Left cardiac atrium (tissue), 4 donors: ENCODE results near the gene CIAPIN1. TPM values are rescaled to one million over a fixed set of nuclear protein-coding genes. Genes with fewer than 3 reads are reported as not detected.
A peak's percentile ranks its signal among the peaks of the same experiment; 100 is the strongest.
"Not testable (repeated sequence)": the region's sequence is repeated elsewhere in the genome, so short reads cannot be mapped to it uniquely, and the experiment has no call there.

Experiments
- ATAC-seq, 2 donors: fragments of 200-7000 bp; cut with Tn5 transposase; one replicate each; pipeline ENCODE4 v1.9.1; 2020; ENCODE audit warnings: mild to moderate bottlenecking in 2 of 2, moderate library complexity in 2 of 2
- DNase-seq: peaks from one replicate; pipeline ENCODE4 v3.0.0-alpha.2; 2020
- intact Hi-C, 2 donors: fragments of 100-400 bp; cut with DNase I; formaldehyde crosslinking; loops; one replicate each; pipeline versions ENCODE4 v1.14.1 to v1.15.1; 2022 to 2023
- total RNA-seq, 2 donors: library from RNA; stranded (reverse); fragmentation: NEBNext Ultra II Directional; extraction: Animal tissue kit (Norgen Biotek cat#: 25700); gene quantifications; one replicate each; pipeline ENCODE4 v1.2.1, GENCODE V29; 2021
- donor health status: DM: no; HTN: yes; CAD: no.
- donor health status: DM: no; HTN: yes; CAD: no; lungs with severe emphysema.
- donor health status: DM: yes; HTN: yes; CAD: no.
- donor health status: Dilated cardiomyopathy.

Gene CIAPIN1
- total RNA-seq, 2 donors from 2014 or later, result 36.5 to 77.0 TPM

GRCh38 chr16:57419506-57419905 is 27.7 kb downstream of the CIAPIN1 start:
- DNase-seq (no peak), ATAC-seq (no peak)

GRCh38 chr16:57416084-57416483 is 31.1 kb downstream of the CIAPIN1 start:
- ATAC-seq, result peak; percentile 6 to 10
- intact Hi-C loops, result loop anchor here in 1 of 2 donors (5.0 to 10.0 kb wide), 2 partner anchors 114 to 331 kb away; no protein-coding TSS in a partner anchor
- DNase-seq, result no peak

More at GRCh38 chr16:57419506-57419905, 27.7 kb downstream of the CIAPIN1 start:
- intact Hi-C loops, result loop anchor here in 1 of 2 donors (5.0 to 10.0 kb wide), 2 partner anchors 117 to 335 kb away; no protein-coding TSS in a partner anchor

- intact Hi-C loops, result loop anchor here in 1 of 2 donors (10.0 kb wide), 1 partner anchor 329 kb away; no protein-coding TSS in a partner anchor
- no peak for DNase-seq
- ATAC-seq, result no peak
These were observed 33.5 kb downstream of the CIAPIN1 start for GRCh38 chr16:57413733-57414132.

DNA sequence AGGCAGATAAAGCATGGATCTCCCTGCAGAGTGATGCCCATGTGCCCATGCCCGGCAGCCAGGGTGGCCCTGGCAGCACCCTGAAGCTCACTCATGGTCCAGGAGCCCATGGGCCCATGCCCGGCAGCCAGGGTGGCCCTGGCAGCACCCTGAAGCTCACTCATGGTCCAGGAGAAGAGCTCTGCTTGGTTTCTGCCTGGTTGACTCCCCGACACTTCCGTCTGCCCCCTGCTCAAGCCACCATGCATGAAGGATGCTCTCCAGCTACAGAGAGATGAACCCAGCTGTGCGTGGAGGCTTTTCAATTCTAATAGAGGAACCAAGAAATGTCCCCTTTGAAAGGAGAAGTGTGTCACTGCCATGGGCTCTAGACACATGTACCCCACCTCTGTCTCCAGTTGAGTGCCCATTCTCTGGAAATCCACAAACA is 33.9 kb downstream of the CIAPIN1 start:
- intact Hi-C loops, result loop anchor here in 1 of 2 donors (10.0 kb wide), 1 partner anchor 329 kb away; no protein-coding TSS in a partner anchor
- DNase-seq, result no peak
- ATAC-seq, result no peak

DNA sequence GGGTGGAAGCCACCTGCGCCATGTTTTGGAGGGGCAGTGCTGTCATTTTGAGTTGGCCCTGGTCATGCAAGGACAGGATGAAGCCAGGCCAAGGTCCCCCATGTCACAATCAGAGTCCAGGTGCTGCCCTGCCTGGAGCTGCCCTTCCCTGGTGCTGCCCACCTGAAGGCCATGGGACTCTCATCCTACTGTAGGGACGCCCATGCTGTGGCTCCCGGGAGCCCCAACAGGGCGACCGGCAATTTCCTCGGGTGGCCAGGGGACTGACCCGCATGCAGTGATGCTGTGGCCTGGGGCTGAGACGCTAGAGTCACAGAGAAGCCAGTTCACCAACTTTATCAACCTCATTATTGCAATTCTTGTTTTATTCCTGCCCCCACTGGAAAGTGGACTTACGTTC is 34.6 kb downstream of the CIAPIN1 start:
- ATAC-seq, result no peak
- no peak for DNase-seq
- intact Hi-C loops, result loop anchor here in 1 of 2 donors (10.0 kb wide), 1 partner anchor 328 kb away; no protein-coding TSS in a partner anchor

DNA sequence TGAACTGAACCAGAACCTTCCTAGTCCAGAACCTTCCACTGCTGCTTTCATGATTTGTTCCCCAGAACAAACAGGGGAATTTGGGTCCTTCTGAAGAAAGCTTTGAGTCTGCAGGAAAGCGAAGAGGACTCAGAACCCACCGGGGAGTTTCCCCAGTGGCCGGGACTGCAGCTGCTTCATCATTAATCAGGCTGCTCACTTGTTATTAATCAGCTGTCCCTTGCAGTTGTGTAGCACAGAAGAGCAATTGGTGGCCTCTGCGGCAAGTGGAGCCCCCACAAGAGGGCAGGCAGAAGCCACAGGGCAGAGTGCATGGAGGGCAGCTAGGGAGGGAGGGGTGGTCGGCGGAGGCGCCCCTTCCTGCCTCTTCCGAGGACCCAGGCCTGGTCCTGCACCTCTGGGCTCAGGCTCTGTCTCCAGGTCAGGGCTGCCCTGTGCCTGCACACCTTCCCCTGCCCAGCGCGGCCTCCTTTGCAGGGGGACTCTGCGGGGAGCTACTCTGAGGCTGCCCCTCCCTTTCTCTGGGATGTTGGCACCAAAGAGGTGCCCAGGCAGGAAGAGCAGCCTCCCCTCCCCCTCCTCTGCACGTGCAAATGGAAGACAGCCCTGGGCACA is 35.7 kb downstream of the CIAPIN1 start:
- DNase-seq, result no peak
- no peak for ATAC-seq
- intact Hi-C loops, result loop anchor here in 1 of 2 donors (10.0 kb wide), 1 partner anchor 327 kb away; no protein-coding TSS in a partner anchor

- intact Hi-C loops, result loop anchor here in 1 of 2 donors (10.0 kb wide), 1 partner anchor 325 kb away; no protein-coding TSS in a partner anchor
- DNase-seq (no peak), ATAC-seq (no peak)
These were observed 37.2 kb downstream of the CIAPIN1 start for GRCh38 chr16:57409870-57410587.

- intact Hi-C loops, result no loop called here
- DNase-seq (no peak), ATAC-seq (peak; percentile 23 to 35)
These were observed 38.1 kb downstream of the CIAPIN1 start for GRCh38 chr16:57409065-57409464.

GRCh38 chr16:57407521-57408353 is 39.4 kb downstream of the CIAPIN1 start:
- ATAC-seq (no peak), DNase-seq (no peak)
- intact Hi-C loops, result no loop called here

GRCh38 chr16:57406881-57407280 is 40.3 kb downstream of the CIAPIN1 start:
- DNase-seq, result no peak
- ATAC-seq, result no peak
- intact Hi-C loops, result no loop called here

- ATAC-seq (no peak), DNase-seq (no peak)
- intact Hi-C loops, result no loop called here
These were observed 42.1 kb downstream of the CIAPIN1 start for GRCh38 chr16:57405097-57405496.

- ATAC-seq, result no peak
- intact Hi-C loops, result no loop called here
- no peak for DNase-seq
These were observed 43.0 kb downstream of the CIAPIN1 start, which contains the start of gene CCL17 for GRCh38 chr16:57403965-57404817. Gene CCL17 (plus strand): TSS chr16:57404767. CDS start chr16:57413933, 9,166 bp downstream.

DNA sequence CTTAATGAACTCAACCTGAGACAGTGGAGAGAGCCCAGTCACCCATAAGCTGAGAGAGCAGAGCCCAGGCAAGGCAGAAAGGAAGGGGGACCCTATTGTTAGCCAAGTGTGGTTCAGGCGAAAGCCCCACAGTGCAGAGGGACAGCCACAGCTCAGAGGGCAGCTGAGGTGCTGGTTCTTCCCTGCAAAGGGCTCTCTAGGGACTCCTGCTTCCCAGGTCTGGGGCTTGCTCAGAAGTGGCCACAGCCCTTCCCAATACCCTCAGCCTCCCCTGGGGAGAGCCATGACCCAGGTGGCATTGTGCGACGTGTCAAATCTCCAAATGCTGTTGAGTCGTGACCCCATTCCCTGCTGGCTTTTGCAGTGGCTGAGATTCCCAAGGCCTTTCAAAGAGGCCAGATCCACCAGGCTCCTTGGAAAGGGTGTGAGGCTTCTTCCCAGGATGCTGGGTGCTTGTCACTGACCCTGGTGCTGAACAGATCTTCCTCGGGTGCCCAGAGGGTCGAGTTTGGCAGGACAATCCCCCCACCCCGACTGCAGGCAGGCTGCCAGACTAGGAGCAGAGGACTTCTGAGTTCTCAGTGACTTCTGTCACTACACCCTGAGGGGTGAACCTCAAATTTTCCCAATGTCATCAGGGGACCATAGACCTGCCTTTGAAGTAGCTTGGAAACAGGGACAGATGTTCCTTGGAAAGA is 45.1 kb downstream of the CIAPIN1 start:
- intact Hi-C loops, result no loop called here
- DNase-seq (no peak), ATAC-seq (no peak)

- intact Hi-C loops, ATAC-seq, DNase-seq: not testable (repeated sequence)
These were observed 49.7 kb downstream of the CIAPIN1 start for GRCh38 chr16:57397493-57397892.

DNA sequence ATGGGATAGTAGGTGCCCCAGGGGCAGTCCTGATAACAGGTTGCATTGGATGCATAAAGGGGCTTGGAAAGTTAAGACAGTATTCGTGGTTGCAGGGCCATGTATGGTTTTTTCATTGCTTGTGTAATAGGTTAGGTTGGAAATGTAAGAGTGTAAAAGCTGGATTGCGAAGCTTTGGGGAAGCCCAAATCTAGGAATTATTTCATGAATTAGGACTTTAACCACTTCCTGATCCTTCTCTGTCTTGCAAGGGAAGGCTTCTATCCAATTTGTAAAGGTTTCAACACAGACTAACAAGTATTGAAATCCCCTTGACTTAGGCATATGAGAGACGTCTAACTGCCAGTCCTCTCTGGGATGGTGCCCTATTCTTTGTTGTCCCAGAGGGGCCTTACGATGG is 50.4 kb downstream of the CIAPIN1 start:
- DNase-seq (no peak), ATAC-seq (no peak)
- intact Hi-C loops, result no loop called here

DNA sequence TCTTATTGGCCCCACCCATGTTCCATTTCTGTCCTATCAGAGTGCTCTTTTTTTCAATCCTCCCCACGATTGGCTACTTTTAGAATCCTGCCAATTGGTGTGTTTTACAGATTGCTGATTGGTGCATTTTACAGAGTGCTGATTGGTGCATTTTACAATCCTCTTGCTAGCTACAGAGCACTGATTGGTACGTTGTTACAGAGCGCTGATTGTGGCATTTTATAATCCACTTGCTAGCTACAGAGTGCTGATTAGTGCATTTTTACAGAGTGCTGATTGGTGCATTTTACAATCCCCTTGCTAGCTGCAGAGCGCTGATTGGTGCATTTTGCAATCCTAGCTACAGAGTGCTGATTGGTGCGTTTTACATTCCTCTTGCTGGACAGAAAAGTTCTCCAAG is 52.2 kb downstream of the CIAPIN1 start:
- intact Hi-C loops, result no loop called here
- no peak for ATAC-seq

DNA sequence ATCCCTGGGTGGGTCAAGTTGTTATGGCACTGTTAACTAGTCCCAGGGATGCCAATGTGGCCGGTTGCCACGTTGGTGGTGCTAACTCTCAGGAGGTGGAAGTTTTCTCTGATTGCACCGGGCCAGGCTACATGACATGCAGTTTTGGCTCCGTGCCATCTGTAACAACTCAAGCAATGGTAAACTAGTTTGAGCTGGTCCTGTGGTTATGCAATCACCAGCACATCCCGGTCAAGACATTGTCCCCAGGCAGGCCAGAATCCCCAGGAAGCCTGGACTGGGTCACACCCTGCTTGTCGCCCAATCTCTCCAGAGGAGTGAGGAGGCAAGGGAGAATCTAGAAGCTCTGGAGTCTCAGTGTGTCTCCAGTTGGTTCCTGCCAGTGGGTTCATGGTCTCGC is 52.7 kb downstream of the CIAPIN1 start:
- intact Hi-C loops, result no loop called here
- DNase-seq, result no peak
- peak in 1 of 2 donors; percentile 33 for ATAC-seq

More for the DNA sequence above, 52.2 kb downstream of the CIAPIN1 start:
- no peak for DNase-seq

GRCh38 chr16:57392694-57393093 is 54.5 kb downstream of the CIAPIN1 start:
- intact Hi-C loops, result no loop called here
- DNase-seq (no peak), ATAC-seq (no peak)
